HG02852 (cell line): Measurements from ENCODE around the gene DOCK4.

Source experiments
- ATAC-seq: cut with Tn5 transposase; IDR thresholded peaks from one replicate; pipeline ENCODE4 v1.9.1; 2021; ENCODE audit warnings: mild to moderate bottlenecking, moderate library complexity; ENCODE audit not compliant: unreplicated experiment

DOCK4 gene

DNA sequence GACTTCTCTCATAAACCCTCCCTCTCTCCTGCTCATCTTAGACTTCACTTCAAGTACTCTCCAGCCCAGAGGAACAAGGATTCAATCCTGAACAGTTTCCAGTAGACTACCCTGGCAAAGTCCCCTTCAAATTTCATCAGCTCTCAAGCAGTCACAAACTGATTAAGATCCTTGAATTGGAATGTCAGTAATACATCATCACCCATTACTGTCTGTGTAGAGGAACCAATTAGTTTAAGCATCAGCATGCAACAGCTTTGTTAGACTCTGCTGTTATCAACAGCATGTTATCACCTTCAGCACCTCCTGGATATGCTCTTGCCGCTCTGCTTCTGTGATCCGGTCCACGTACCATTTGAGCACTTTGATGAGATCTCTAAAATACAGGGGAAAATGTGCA is 336.9 kb downstream of the DOCK4 start:
- ATAC-seq: no peak

DNA sequence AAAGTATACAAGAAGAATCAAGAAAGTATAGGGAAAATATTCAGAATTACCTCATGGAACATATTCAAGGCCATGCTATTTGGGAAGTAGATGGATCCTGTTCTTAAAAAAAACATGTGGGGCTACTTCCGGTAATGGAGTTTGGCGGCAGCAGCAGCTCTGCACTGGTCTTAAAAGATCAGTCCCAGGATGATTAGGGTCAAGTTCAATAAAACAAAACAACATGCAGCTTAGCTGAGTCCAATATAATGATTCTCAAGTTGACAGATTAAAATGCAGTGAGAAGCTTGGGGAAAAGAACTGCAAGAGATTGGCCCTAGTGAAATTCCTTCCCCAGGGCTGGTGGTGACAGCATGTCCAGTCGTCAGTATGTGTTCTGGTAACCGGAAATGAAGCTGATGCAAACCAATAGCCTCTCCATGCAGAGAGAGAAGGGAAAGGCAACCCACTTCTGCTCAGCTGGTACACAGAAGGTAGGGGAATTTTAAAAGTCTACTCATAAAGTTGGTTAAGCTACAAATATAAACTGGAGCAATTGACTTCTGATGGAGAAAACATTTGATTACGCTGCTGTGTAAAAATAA is 338.8 kb downstream of the DOCK4 start:
- no peak for ATAC-seq

- ATAC-seq: no peak
These were observed 339.4 kb downstream of the DOCK4 start for GRCh38 chr7:111866787-111867186.

- no peak for ATAC-seq
These were observed 340.8 kb downstream of the DOCK4 start for GRCh38 chr7:111865430-111865829.

GRCh38 chr7:111864291-111864976 is 341.8 kb downstream of the DOCK4 start:
- ATAC-seq: no peak

- ATAC-seq: no peak
These were observed 342.9 kb downstream of the DOCK4 start for GRCh38 chr7:111863269-111863668.

- ATAC-seq: no peak
These were observed 346.0 kb downstream of the DOCK4 start for GRCh38 chr7:111860248-111860647.

- no peak for ATAC-seq
These were observed 347.9 kb downstream of the DOCK4 start for GRCh38 chr7:111858331-111858730.

GRCh38 chr7:111855842-111856227 is 350.4 kb downstream of the DOCK4 start:
- no peak for ATAC-seq

- peak; percentile 80 for ATAC-seq
These were observed 350.9 kb downstream of the DOCK4 start for GRCh38 chr7:111855161-111855841.

DNA sequence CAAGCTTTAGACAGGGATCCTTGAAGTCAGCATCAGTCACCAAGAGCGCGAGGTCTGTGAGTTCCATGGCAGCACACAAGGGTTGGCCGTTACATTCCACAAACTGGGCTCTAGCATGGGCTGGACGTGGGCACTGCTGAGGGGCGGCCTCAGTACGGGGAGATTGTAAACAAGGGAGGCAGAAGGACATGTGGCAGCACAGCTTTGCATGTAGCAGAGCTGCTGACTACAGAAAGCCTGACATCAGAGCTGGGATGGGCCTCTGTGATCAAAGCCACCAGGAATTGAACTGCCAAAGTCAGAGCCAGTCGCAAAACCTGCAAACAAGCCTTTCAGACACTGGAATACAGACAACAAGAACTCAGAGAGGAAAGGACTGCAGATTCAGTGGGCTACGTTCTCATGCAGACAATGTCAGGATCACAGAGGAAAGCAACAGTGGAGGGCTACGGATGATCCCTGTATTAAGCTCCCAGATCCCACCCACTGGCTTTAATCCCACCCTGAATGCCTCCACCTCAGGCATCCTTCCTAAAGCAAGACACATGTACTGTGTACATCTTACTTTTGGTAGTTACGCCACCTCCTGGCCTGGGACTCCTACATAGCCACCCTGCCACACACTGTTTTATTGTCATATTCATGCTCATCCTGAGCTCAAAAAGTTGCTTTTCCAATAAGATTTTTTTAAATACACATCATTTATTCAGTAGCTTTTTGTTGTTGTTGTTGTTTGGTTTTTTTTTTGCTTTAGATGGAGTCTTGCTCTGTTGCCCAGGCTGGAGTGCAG is 352.8 kb downstream of the DOCK4 start:
- ATAC-seq: no peak

GRCh38 chr7:111852081-111852480 is 354.1 kb downstream of the DOCK4 start:
- no peak for ATAC-seq

GRCh38 chr7:111846898-111847297 is 359.3 kb downstream of the DOCK4 start:
- ATAC-seq: no peak

GRCh38 chr7:111845853-111846252 is 360.3 kb downstream of the DOCK4 start:
- ATAC-seq: no peak

DNA sequence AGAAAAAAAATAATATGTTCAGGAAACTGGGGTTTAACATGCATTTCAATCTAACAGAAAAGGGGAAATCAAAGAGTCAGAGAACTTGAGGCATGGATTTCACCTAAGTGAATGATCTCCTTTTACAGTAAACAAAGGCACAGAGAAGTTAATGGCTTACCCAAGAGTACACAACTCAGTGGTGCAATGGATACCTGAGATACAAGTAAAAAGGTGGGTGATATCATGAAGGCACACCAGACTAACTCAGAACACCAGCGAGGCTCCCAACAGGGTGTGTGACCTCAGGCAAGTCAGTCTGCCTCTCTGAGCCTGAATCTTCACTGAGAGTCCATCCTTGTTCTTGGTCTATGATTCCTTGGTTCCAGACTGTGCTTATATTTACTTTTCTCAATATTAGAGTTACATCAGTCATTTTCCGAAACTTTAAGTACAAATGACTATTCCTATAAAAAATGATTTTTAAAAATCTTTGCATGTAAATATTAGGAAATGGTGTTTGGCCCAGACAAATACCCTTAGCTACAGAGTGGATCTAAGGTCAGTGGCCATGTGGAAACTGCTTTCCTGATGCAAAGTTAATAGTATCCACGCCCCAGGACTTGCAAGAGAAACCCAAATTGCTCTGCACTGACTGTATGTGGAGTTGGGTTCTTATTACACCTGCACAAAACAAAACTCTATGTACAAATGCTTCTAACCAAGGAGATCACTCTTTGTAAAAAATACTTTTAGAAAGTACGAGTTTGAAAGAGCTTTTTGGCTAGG is 361.1 kb downstream of the DOCK4 start:
- ATAC-seq: no peak

DNA sequence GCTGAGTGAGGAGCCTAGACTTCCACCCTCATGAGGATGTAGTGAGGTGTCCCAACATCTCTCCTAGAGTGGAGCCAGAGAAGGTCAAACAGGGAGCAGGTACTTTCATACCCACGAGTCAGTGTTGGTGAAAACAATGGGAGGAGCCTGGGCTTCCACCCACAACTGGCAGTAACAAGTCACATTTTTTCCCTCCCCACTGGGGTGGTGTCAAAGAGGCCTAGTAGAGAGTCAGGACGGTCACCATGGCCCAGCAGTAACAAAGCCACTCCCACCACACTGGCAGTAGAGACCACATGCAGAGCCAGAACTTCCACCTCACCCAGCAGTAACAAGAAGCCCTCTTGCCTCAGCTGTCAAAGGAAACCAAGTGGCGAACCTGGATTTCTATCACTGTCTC is 363.7 kb downstream of the DOCK4 start:
- no peak for ATAC-seq

DNA sequence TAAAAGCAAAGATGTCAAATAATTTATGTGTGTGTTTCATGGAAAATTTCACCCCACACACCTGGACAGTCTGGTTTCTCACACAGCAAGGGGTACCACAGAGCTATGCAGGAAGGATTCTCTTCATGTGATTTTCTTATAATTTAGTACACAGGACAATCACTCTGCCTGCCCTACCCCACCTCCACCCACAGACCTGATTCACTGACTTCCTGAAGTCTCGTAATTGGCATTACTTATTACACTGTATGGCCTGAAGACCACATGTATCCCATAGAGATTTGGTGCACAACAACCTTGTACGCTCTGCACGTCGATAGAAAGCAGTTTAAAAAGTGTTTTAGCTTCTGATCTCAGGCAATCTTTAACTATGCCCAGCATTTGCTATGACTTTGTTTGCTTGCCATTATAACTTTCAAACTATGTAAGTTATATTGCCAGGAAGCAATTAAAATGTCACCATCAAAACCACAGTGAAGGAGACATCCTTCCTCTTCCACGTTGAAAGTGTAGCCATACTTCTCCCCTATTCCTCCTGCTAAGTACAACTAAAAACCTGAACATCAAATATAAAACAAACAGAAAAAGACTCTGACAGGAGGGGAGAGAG is 364.5 kb downstream of the DOCK4 start:
- no peak for ATAC-seq

DNA sequence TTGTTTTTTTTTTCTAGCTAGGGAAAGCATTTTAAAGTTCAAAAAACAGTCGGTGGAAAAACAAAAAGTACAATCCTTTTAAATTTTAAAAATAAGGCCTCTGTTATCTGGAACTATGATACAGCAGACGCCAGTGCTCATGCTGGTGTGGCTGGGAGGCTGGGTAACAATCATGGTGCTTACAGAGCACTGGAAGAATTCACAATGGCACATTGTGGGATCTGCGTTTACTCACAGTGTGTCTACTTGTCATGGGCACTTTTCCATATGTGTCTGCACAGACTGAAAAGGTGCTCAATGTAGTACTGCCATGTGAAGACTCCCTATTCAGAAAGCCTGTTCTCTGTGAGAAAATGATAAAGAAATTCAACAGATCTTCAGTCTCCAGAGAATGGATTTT is 365.7 kb downstream of the DOCK4 start:
- no peak for ATAC-seq

- ATAC-seq: no peak
These were observed 366.9 kb downstream of the DOCK4 start for GRCh38 chr7:111839261-111839660.

DNA sequence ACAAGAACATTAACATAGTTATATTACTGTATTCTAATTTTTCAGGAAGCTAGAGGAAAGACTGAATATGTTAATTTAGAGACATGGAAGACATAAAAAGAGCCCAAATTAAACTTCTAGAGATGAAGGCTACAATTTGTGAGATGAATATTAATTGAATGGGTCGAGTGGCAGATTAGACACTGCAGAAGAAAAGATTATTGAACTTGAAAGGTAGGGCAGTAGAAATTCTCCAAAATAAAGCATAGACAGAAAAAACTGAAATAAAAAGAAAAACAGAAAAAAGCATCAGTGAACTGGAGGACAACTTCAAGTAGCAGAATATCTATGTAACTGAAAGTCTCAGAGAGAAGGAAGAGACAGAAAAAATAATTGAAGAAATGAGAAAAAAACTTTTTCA is 369.6 kb downstream of the DOCK4 start:
- ATAC-seq: no peak
